Urinary bladder (tissue), 4 donors: ENCODE results near the gene NDUFC1. TPM values are rescaled to one million over a fixed set of nuclear protein-coding genes. Genes with fewer than 3 reads are reported as not detected.
"Not testable (repeated sequence)": the region's sequence is repeated elsewhere in the genome, so short reads cannot be mapped to it uniquely, and the experiment has no call there.

Experiments used
- DNase-seq: peaks from one replicate; pipeline ENCODE4 v3.0.0-alpha.2; 2015; ENCODE audit errors: extremely low spot score
- H3K27ac ChIP-seq: one replicate; pipeline ENCODE4 v1.5.1; 2013; ENCODE audit warnings: low read depth, mild to moderate bottlenecking, moderate library complexity
- H3K36me3 ChIP-seq: one replicate; pipeline ENCODE4 v1.6.1; 2013; ENCODE audit warnings: mild to moderate bottlenecking, moderate library complexity; ENCODE audit not compliant: insufficient read depth
- H3K4me1 ChIP-seq: one replicate; pipeline ENCODE4 v1.6.1; 2013; ENCODE audit warnings: mild to moderate bottlenecking, moderate library complexity; ENCODE audit not compliant: insufficient read depth
- H3K4me3 ChIP-seq: one replicate; pipeline ENCODE4 v1.5.1; 2013; ENCODE audit warnings: low read depth, low read length
- WGBS: extraction: QIAGEN DNeasy Blood & Tissue Kit; methylation state at CpG from one replicate; pipeline ENCODE4 v1.1.7; 2013; 5-methylcytosine and 5-hydroxymethylcytosine counted together
- polyA plus RNA-seq: library from polyadenylated mRNA; stranded (reverse); fragments of 200-250 nt; gene quantifications from one replicate; pipeline ENCODE4 v1.2.3, GENCODE V29; 2013
- total RNA-seq: library from RNA; depleted of rRNA; stranded (reverse); fragments of >200 nt; gene quantifications from one replicate; pipeline ENCODE4 v1.2.3, GENCODE V29; 2014
- donor health status: healthy with polysubstance abuse.
- donor health status: healthy.

The NDUFC1 gene
- total and polyA plus RNA-seq, 2 donors = 43.6 to 74.7 TPM

- not testable (repeated sequence) for DNase-seq, H3K4me1 ChIP-seq, H3K36me3 ChIP-seq, H3K4me3 ChIP-seq, H3K27ac ChIP-seq
- 93% methylated on average over 10 of the region's 10 CpGs for WGBS
Observed at GRCh38 chr4:139313414-139313813, 11.1 kb upstream of the NDUFC1 start.

GRCh38 chr4:139312552-139313332 is 10.5 kb upstream of the NDUFC1 start:
- DNase-seq = no peak
- H3K4me3 ChIP-seq = no peak overlapping the region
- H3K36me3 ChIP-seq = no peaks in the 10 kb centered on the region
- no peaks in the 10 kb centered on the region for H3K4me1 ChIP-seq
- H3K27ac ChIP-seq = no peak overlapping the region
- 95% methylated on average over 3 of the region's 3 CpGs for WGBS

GRCh38 chr4:139311909-139312308 is 9.6 kb upstream of the NDUFC1 start:
- Histone ChIP-seq H3K27ac (no peak overlapping the region), H3K36me3 (no peaks in the 10 kb centered on the region), H3K4me1 (no peaks in the 10 kb centered on the region), H3K4me3 (no peak overlapping the region)
- DNase-seq = no peak
- WGBS = 76% methylated on average over 3 of the region's 3 CpGs

- no peaks in the 10 kb centered on the region for H3K4me1 ChIP-seq
- WGBS = 97% methylated on average over 2 of the region's 2 CpGs
- DNase-seq = no peak
- H3K4me3 ChIP-seq = no peak overlapping the region
- H3K27ac ChIP-seq = no peak overlapping the region
- H3K36me3 ChIP-seq = no peaks in the 10 kb centered on the region
Observed at GRCh38 chr4:139304920-139305319, 2.6 kb upstream of the NDUFC1 start.

GRCh38 chr4:139301113-139301820 is 1.0 kb downstream of the NDUFC1 start, which contains the start of gene NAA15:
Gene NAA15, plus strand, starts transcription at chr4:139301505. Its CDS starts 273 bp downstream, at chr4:139301778.
- DNase-seq = peak; percentile 95
- WGBS = under 1% methylated on average over 61 of the region's 61 CpGs
- peak within 1 kb of the TSS; percentile 85 for H3K27ac ChIP-seq
- H3K36me3 ChIP-seq = no peaks in the 10 kb centered on the region
- H3K4me1 ChIP-seq = no peaks in the 10 kb centered on the region
- H3K4me3 ChIP-seq = peak within 1 kb of the TSS; percentile 85

- H3K4me3 ChIP-seq = peak overlapping the region; percentile 85
- WGBS = 8% methylated on average over 16 of the region's 16 CpGs
- H3K27ac ChIP-seq = peak overlapping the region; percentile 46
- no peaks in the 10 kb centered on the region for H3K36me3 ChIP-seq
- no peaks in the 10 kb centered on the region for H3K4me1 ChIP-seq
- DNase-seq = peak; percentile 32
Observed at GRCh38 chr4:139300431-139301112, 1.7 kb downstream of the NDUFC1 start.

- Histone ChIP-seq H3K27ac (no peak overlapping the region), H3K36me3 (no peaks in the 10 kb centered on the region), H3K4me1 (no peaks in the 10 kb centered on the region), H3K4me3 (no peak overlapping the region)
- no peak for DNase-seq
- WGBS = 62% methylated on average over 1 of the region's 1 CpG
Observed at GRCh38 chr4:139299536-139299935, 2.7 kb downstream of the NDUFC1 start.

GRCh38 chr4:139297001-139297410 is 5.3 kb downstream of the NDUFC1 start:
- no peak overlapping the region for H3K4me3 ChIP-seq
- H3K36me3 ChIP-seq = no peaks in the 10 kb centered on the region
- H3K27ac ChIP-seq = peak overlapping the region; percentile 31
- DNase-seq = no peak
- H3K4me1 ChIP-seq = no peaks in the 10 kb centered on the region
- WGBS = 82% methylated on average over 2 of the region's 2 CpGs

- DNase-seq = no peak
- Histone ChIP-seq H3K4me3 (peak overlapping the region; percentile 68), H3K36me3 (no peaks in the 10 kb centered on the region), H3K4me1 (no peaks in the 10 kb centered on the region), H3K27ac (no peak overlapping the region)
- WGBS = 12% methylated on average over 6 of the region's 6 CpGs
Observed at GRCh38 chr4:139295942-139296299, 6.4 kb downstream of the NDUFC1 start.

GRCh38 chr4:139295206-139295941 is 6.9 kb downstream of the NDUFC1 start:
- no peaks in the 10 kb centered on the region for H3K4me1 ChIP-seq
- peak overlapping the region; percentile 68 for H3K4me3 ChIP-seq
- peak; percentile 85 for DNase-seq
- WGBS = under 1% methylated on average over 51 of the region's 51 CpGs
- no peaks in the 10 kb centered on the region for H3K36me3 ChIP-seq
- H3K27ac ChIP-seq = peak overlapping the region; percentile 83

GRCh38 chr4:139286186-139286698 is 16.0 kb downstream of the NDUFC1 start:
- WGBS = 98% methylated on average over 7 of the region's 7 CpGs
- no peak for DNase-seq
- H3K27ac ChIP-seq = no peak overlapping the region
- H3K36me3 ChIP-seq = no peaks in the 10 kb centered on the region
- no peak overlapping the region for H3K4me3 ChIP-seq
- H3K4me1 ChIP-seq = no peaks in the 10 kb centered on the region

- no peak for DNase-seq
- Histone ChIP-seq H3K27ac (no peak overlapping the region), H3K4me3 (no peak overlapping the region), H3K36me3 (no peaks in the 10 kb centered on the region), H3K4me1 (no peaks in the 10 kb centered on the region)
Observed at GRCh38 chr4:139282721-139283075, 19.6 kb downstream of the NDUFC1 start.

- Histone ChIP-seq H3K4me3 (no peak overlapping the region), H3K4me1 (no peaks in the 10 kb centered on the region), H3K36me3 (no peaks in the 10 kb centered on the region), H3K27ac (no peak overlapping the region)
- DNase-seq = no peak
- 65% methylated on average over 7 of the region's 7 CpGs for WGBS
Observed at GRCh38 chr4:139282065-139282720, 20.1 kb downstream of the NDUFC1 start.
